ENCODE measurements around the gene HHAT.

DNA sequence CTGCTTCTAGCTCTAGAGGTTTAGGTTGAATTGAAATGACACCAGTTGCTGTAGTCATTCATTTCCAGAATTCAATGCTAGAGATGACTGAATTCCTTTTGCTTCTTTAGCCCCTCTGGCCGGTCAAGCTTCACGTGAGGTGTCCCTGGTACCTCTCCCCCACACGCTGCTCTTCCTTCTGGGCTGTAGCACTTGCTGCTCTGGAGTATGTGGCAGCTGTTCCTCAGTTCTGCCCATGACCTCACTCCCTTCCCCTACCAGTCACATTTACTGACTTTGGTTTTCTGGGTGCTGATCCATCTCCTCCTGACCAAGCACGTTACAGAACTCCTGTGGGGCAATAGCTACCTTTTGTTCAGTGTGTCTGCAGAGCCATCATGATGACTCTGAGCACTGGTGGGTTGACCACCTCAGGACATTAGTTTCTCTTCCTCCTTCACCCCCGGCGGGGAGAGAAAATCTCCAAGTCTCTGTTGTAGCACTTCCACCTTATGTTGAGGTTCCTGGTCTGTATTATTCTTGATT is 128.1 kb downstream of the HHAT start:
- TF ChIP-seq CTCF (IDR thresholded peaks at IDR 0.05) (no peak), POLR2A (IDR thresholded peaks at IDR 0.05) (no peak), EP300 (IDR thresholded peaks at IDR 0.05) (no peak)
